Measurements from ENCODE around the gene MAPRE3. TPM values are rescaled to one million over a fixed set of nuclear protein-coding genes. Genes with fewer than 3 reads are reported as not detected.

The MAPRE3 gene
- total RNA-seq, 4 donors from 2014 or later = 41.9 to 66.5 (median 53.9) TPM

GRCh38 chr2:27033253-27033852 is 62.9 kb downstream of the MAPRE3 start:
- TF ChIP-seq POLR2A (IDR thresholded peaks at IDR 0.05) (no peak), CTCF (IDR thresholded peaks at IDR 0.05 in 4 of 5, conservative IDR thresholded peaks at IDR 0.05 in 1 of 5) (no peak)
- Histone ChIP-seq H3K36me3 (peaks cover 0 to 37% of the 10 kb centered on the region in 2 donors), H3K9me3 (no peaks in the 10 kb centered on the region), H3K4me1 (peaks cover 13 to 16% of the 10 kb centered on the region in 2 donors), H3K27ac (peak overlapping the region; percentile 86 to 93 (median 91)), H3K27me3 (no peaks in the 10 kb centered on the region), H3K4me3 (peak overlapping the region; percentile 84 to 97 (median 89))
- intact Hi-C loops (cut with DNase I; ENCODE audit: low total_unique reads) (loop anchor here (1.0 to 5.0 kb wide), 2 partner anchors 17 to 54 kb away; partner anchors contain the start of gene KHK), in situ Hi-C loops (cut with MboI; ENCODE audit: low sequenced_read_pairs in 4 of 4) (loop anchor here in 3 of 4 donors (10.0 kb wide), 1 partner anchor 51 kb away; the partner anchor contains the start of gene KHK (in 3 of the 3))
- ATAC-seq (peak in 1 of 2 donors; percentile 20), DNase-seq (no peak)

GRCh38 chr2:27038012-27038411 is 67.6 kb downstream of the MAPRE3 start:
- Histone ChIP-seq H3K9me3 (no peaks in the 10 kb centered on the region), H3K27ac (no peak overlapping the region), H3K36me3 (peaks cover 0 to 69% of the 10 kb centered on the region in 2 donors), H3K27me3 (no peaks in the 10 kb centered on the region), H3K4me3 (no peak overlapping the region), H3K4me1 (peaks cover 25 to 26% of the 10 kb centered on the region in 2 donors)
- DNase-seq = no peak
- in situ Hi-C loops (cut with MboI; ENCODE audit: low sequenced_read_pairs in 4 of 4) = loop anchor here in 3 of 4 donors (10.0 kb wide), 1 partner anchor 47 kb away; the partner anchor contains the start of gene KHK (in 3 of the 3)
- ATAC-seq = no peak
- intact Hi-C loops (cut with DNase I; ENCODE audit: low total_unique reads) = no loop called here
- TF ChIP-seq CTCF (IDR thresholded peaks at IDR 0.05 in 4 of 5, conservative IDR thresholded peaks at IDR 0.05 in 1 of 5) (no peak), POLR2A (IDR thresholded peaks at IDR 0.05) (no peak)

- in situ Hi-C loops (cut with MboI; ENCODE audit: low sequenced_read_pairs in 4 of 4) = loop anchor here in 3 of 4 donors (10.0 kb wide), 1 partner anchor 46 kb away; the partner anchor contains the start of gene KHK (in 3 of the 3)
- H3K9me3 ChIP-seq = no peaks in the 10 kb centered on the region
- TF ChIP-seq POLR2A (IDR thresholded peaks at IDR 0.05) (no peak), CTCF (IDR thresholded peaks at IDR 0.05 in 4 of 5, conservative IDR thresholded peaks at IDR 0.05 in 1 of 5) (no peak)
- no peaks in the 10 kb centered on the region for H3K27me3 ChIP-seq
- H3K36me3 ChIP-seq = peaks cover 0 to 69% of the 10 kb centered on the region in 2 donors
- H3K4me1 ChIP-seq = peaks cover 18 to 21% of the 10 kb centered on the region in 2 donors
- ATAC-seq = no peak
- H3K27ac ChIP-seq = no peak overlapping the region
- no peak for DNase-seq
- no peak overlapping the region for H3K4me3 ChIP-seq
- intact Hi-C loops (cut with DNase I; ENCODE audit: low total_unique reads) = no loop called here
Measured at GRCh38 chr2:27038631-27039339, 68.3 kb downstream of the MAPRE3 start.

DNA sequence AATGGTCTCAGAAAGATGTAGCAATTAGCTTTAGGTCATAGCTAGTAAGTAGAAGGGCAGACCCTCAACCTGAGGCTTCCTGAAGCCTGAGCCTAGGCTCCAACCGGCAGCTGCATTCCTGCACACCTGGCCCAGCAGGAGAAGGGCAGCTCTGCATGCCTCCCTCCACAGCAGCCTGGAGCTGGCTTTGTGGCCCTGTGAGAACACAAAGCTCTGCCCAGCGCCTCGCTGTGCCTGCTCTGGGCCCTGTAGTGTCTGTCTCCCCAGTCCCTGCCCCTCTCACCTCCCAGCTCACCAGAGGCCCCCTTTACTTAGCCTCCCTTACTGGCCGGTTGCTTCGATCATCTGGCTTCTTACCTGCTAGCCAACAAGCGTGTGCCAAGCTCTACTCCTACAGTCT is 69.0 kb downstream of the MAPRE3 start:
- intact Hi-C loops (cut with DNase I; ENCODE audit: low total_unique reads) (no loop called here), in situ Hi-C loops (cut with MboI; ENCODE audit: low sequenced_read_pairs in 4 of 4) (loop anchor here in 3 of 4 donors (10.0 kb wide), 1 partner anchor 45 kb away; the partner anchor contains the start of gene KHK (in 3 of the 3))
- Histone ChIP-seq H3K4me3 (no peak overlapping the region), H3K27me3 (no peaks in the 10 kb centered on the region), H3K4me1 (peaks cover 12 to 15% of the 10 kb centered on the region in 2 donors), H3K9me3 (no peaks in the 10 kb centered on the region), H3K36me3 (peaks cover 0 to 69% of the 10 kb centered on the region in 2 donors), H3K27ac (no peak overlapping the region)
- ATAC-seq = no peak
- DNase-seq = no peak
- TF ChIP-seq CTCF (IDR thresholded peaks at IDR 0.05 in 4 of 5, conservative IDR thresholded peaks at IDR 0.05 in 1 of 5) (no peak), POLR2A (IDR thresholded peaks at IDR 0.05) (no peak)
